ENCODE data around the gene ZNF431. TPM values are rescaled to one million over a fixed set of nuclear protein-coding genes. Genes with fewer than 3 reads are reported as not detected.

The ZNF431 gene
- total RNA-seq: 2.0 and 2.6 TPM in 2 replicates

GRCh38 chr19:21141787-21142464 lies at the start of gene ZNF431:
ZNF431 (plus strand) TSS chr19:21142040; CDS start chr19:21142184, 144 bp downstream.

Other genes with a start within 250 kb of the ZNF431 start
- gene ZNF85, start 218.8 kb upstream of the ZNF431 start, total RNA-seq: 1.4 and 5.2 TPM in 2 replicates
- gene ZNF430, start 121.4 kb upstream of the ZNF431 start, total RNA-seq: 3.0 and 5.6 TPM in 2 replicates
- 2.4 and 3.9 TPM in 2 replicates for gene ZNF714, start 59.8 kb upstream of the ZNF431 start, total RNA-seq
- 0.95 and 2.0 TPM in 2 replicates for gene ZNF708, start 187.4 kb downstream of the ZNF431 start, total RNA-seq
- gene ZNF738, start 217.0 kb downstream of the ZNF431 start, total RNA-seq: 3.3 and 4.4 TPM in 2 replicates